ENCODE results near the gene RAB27B.

- TF ChIP-seq CTCF (conservative IDR thresholded peaks at IDR 0.05; ENCODE audit: low read depth, low read length) (no peak), EZH2 (IDR thresholded peaks at IDR 0.05; ENCODE audit: low read length, unreplicated experiment) (no peak)
Observed at GRCh38 chr18:54835944-54836343, 7.7 kb downstream of the RAB27B start.
